GM21825 (cell line): ENCODE measurements around the gene VPS45.
A peak's percentile ranks its signal among the peaks of the same experiment; 100 is the strongest.
"Not testable (repeated sequence)": the region's sequence is repeated elsewhere in the genome, so short reads cannot be mapped to it uniquely, and the experiment has no call there.

ENCODE experiments used
- ATAC-seq: cut with Tn5 transposase; IDR thresholded peaks from one replicate; pipeline ENCODE4 v1.9.1; 2021; ENCODE audit warnings: mild to moderate bottlenecking, moderate library complexity; ENCODE audit not compliant: unreplicated experiment

The VPS45 gene

GRCh38 chr1:150067184-150068108, at the start of gene VPS45:
TSS of gene VPS45 (plus strand) at chr1:150067776. CDS start at chr1:150067858, 82 bp downstream.
- ATAC-seq = peak; percentile 85

GRCh38 chr1:150018165-150018564, 49.4 kb upstream of the VPS45 start:
- no peak for ATAC-seq

- no peak for ATAC-seq
Measured at GRCh38 chr1:150020711-150021110, 46.9 kb upstream of the VPS45 start.

GRCh38 chr1:150021191-150021694, 46.3 kb upstream of the VPS45 start:
- ATAC-seq = no peak

- ATAC-seq = no peak
Measured at GRCh38 chr1:150022357-150022756, 45.2 kb upstream of the VPS45 start.

- no peak for ATAC-seq
Measured at GRCh38 chr1:150024156-150024555, 43.4 kb upstream of the VPS45 start.

GRCh38 chr1:150028322-150028721, 39.3 kb upstream of the VPS45 start:
- ATAC-seq = no peak

GRCh38 chr1:150034336-150034735, 33.2 kb upstream of the VPS45 start:
- ATAC-seq = no peak

- no peak for ATAC-seq
Measured at GRCh38 chr1:150049926-150050325, 17.6 kb upstream of the VPS45 start.

- ATAC-seq = no peak
Measured at GRCh38 chr1:150051089-150051373, 16.5 kb upstream of the VPS45 start.

- not testable (repeated sequence) for ATAC-seq
Measured at GRCh38 chr1:150051905-150052412, 15.6 kb upstream of the VPS45 start.

GRCh38 chr1:150053926-150054325, 13.7 kb upstream of the VPS45 start:
- ATAC-seq = no peak

- not testable (repeated sequence) for ATAC-seq
Measured at GRCh38 chr1:150055507-150055906, 12.1 kb upstream of the VPS45 start.

GRCh38 chr1:150056407-150056806, 11.2 kb upstream of the VPS45 start:
- no peak for ATAC-seq

- ATAC-seq = no peak
Measured at GRCh38 chr1:150060260-150060659, 7.3 kb upstream of the VPS45 start.

- no peak for ATAC-seq
Measured at GRCh38 chr1:150061632-150062101, 5.9 kb upstream of the VPS45 start.

GRCh38 chr1:150062113-150062512, 5.5 kb upstream of the VPS45 start:
- ATAC-seq = no peak

- ATAC-seq = no peak
Measured at GRCh38 chr1:150065184-150065871, 2.2 kb upstream of the VPS45 start.

GRCh38 chr1:150066328-150066727, 1.2 kb upstream of the VPS45 start:
- ATAC-seq = no peak

- ATAC-seq = peak; percentile 31
Measured at GRCh38 chr1:150066838-150067183, 765 bp upstream of the VPS45 start.

GRCh38 chr1:150068109-150068435, 496 bp downstream of the VPS45 start:
- ATAC-seq = no peak

- ATAC-seq = no peak
Measured at GRCh38 chr1:150069923-150070322, 2.3 kb downstream of the VPS45 start.
